Psoas muscle (tissue), 8 donors: ENCODE data around the gene VGLL4. TPM values are rescaled to one million over a fixed set of nuclear protein-coding genes. Genes with fewer than 3 reads are reported as not detected.
"Not testable (repeated sequence)": the region's sequence is repeated elsewhere in the genome, so short reads cannot be mapped to it uniquely, and the experiment has no call there.

Experiments
- ATAC-seq, 4 donors: fragments of 200-7000 bp; cut with Tn5 transposase; one replicate each; pipeline ENCODE4 v1.9.1; 2020; ENCODE audit warnings: moderate library complexity in 3 of 4, mild to moderate bottlenecking in 2 of 4
- DNase-seq, 2 donors: peaks; one replicate each; pipeline ENCODE4 v3.0.0-alpha.2; 2020
- H3K27ac ChIP-seq: fragments of 200-600 bp; one replicate; pipeline ENCODE4 v1.8.0; 2022
- H3K27me3 ChIP-seq, 3 donors: fragments of 200-600 bp in 1 of 3; one replicate each; pipeline versions ENCODE4 v1.6.1 to v1.8.0; 2013 to 2022; ENCODE audit warnings: low read length in 2 of 3, mild to moderate bottlenecking in 2 of 3, moderate library complexity in 1 of 3; ENCODE audit not compliant: insufficient read depth in 3 of 3
- H3K36me3 ChIP-seq, 2 donors: fragments of 200-600 bp in 1 of 2; one replicate each; pipeline versions ENCODE4 v1.6.1 to v1.8.0; 2013 to 2022; ENCODE audit warnings: low read depth in 1 of 2, mild to moderate bottlenecking in 1 of 2, moderate library complexity in 1 of 2; ENCODE audit not compliant: insufficient read depth in 1 of 2
- H3K4me1 ChIP-seq: fragments of 200-600 bp; one replicate; pipeline ENCODE4 v1.8.0; 2022
- H3K4me3 ChIP-seq: fragments of 200-600 bp; one replicate; pipeline ENCODE4 v1.8.0; 2022; ENCODE audit warnings: mild to moderate bottlenecking
- H3K9me3 ChIP-seq: fragments of 200-600 bp; one replicate; pipeline ENCODE4 v1.8.0; 2022
- CTCF ChIP-seq: fragments of 200-600 bp; IDR thresholded peaks from one replicate; pipeline ENCODE4 v1.8.0; 2022; ENCODE audit warnings: antibody characterized with exemption
- WGBS, 3 donors: extraction: QIAGEN DNeasy Blood & Tissue Kit; methylation state at CpG; one replicate each; pipeline versions ENCODE4 v1.1.6 to v1.1.7; 2013; 5-methylcytosine and 5-hydroxymethylcytosine counted together
- intact Hi-C, 2 donors: fragments of 100-400 bp; cut with DNase I; formaldehyde crosslinking; loops; one replicate each; pipeline versions ENCODE4 v1.11.0 to v1.14.2; 2022
- polyA plus RNA-seq, 3 donors: library from polyadenylated mRNA; stranded (reverse); fragments of 200-250 nt; gene quantifications; one replicate each; pipeline ENCODE4 v1.2.3, GENCODE V29; 2013
- total RNA-seq, 4 donors: library from RNA; stranded (reverse); fragmentation: NEBNext Ultra II Directional in 2 of 4; extraction: Animal tissue kit (Norgen Biotek cat#: 25700) in 2 of 4; gene quantifications; one replicate each; pipeline versions ENCODE4 v1.2.1 to v1.2.4, GENCODE V29; 2021 to 2023
- donor health status: healthy with polysubstance abuse.
- donor health status: DM: no; HTN: no; CAD: no; lungs with moderate emphysema.
- donor health status: Bipolar disorder and iron deficiency.
- donor health status: healthy.
- donor health status: DM: yes; HTN: yes; CAD: no.
- donor health status: DM: no; HTN: no; CAD: no.
- donor health status: DM: no; HTN: no; CAD: no.
- donor health status: DM: yes; HTN: yes; CAD: no.

The VGLL4 gene
- total and polyA plus RNA-seq, 7 donors: 8.0 to 14.8 (median 11.7) TPM

GRCh38 chr3:11600501-11601282 lies 43.0 kb downstream of the VGLL4 start:
- no peaks in the 10 kb centered on the region for H3K9me3 ChIP-seq
- no peak for TF ChIP-seq CTCF
- no peaks in the 10 kb centered on the region for H3K27me3 ChIP-seq
- H3K4me3 ChIP-seq: peak overlapping the region; percentile 10
- H3K4me1 ChIP-seq: peaks cover 52% of the 10 kb centered on the region
- DNase-seq: peak; percentile 85 to 93
- H3K36me3 ChIP-seq: no peaks in the 10 kb centered on the region
- ATAC-seq: peak; percentile 94 to 99 (median 97)
- intact Hi-C loops: loop anchor here (5.0 kb wide), 2 partner anchors 37 to 42 kb away; partner anchors contain the start of gene VGLL4 (in 1 of the 2)
- peak overlapping the region; percentile 81 for H3K27ac ChIP-seq
- WGBS, 3 donors: 27 to 30% (median 29%) methylated on average over 18 of the region's 18 CpGs

GRCh38 chr3:11596387-11596786 lies 47.3 kb downstream of the VGLL4 start:
- 72 to 85% (median 74%) methylated on average over 7 of the region's 7 CpGs for WGBS, 3 donors
- H3K36me3 ChIP-seq: no peaks in the 10 kb centered on the region
- TF ChIP-seq CTCF: no peak
- H3K4me1 ChIP-seq: peaks cover 59% of the 10 kb centered on the region
- H3K9me3 ChIP-seq: no peaks in the 10 kb centered on the region
- intact Hi-C loops: no loop called here
- peak overlapping the region; percentile 51 for H3K27ac ChIP-seq
- no peaks in the 10 kb centered on the region for H3K27me3 ChIP-seq
- no peak overlapping the region for H3K4me3 ChIP-seq
- DNase-seq: no peak
- no peak for ATAC-seq

GRCh38 chr3:11595024-11595423 lies 48.7 kb downstream of the VGLL4 start:
- WGBS, 3 donors: 96 to 99% (median 97%) methylated on average over 5 of the region's 5 CpGs
- H3K27me3 ChIP-seq, H3K36me3 ChIP-seq, H3K4me3 ChIP-seq, H3K9me3 ChIP-seq, H3K27ac ChIP-seq, intact Hi-C loops, ATAC-seq, DNase-seq: not testable (repeated sequence)
- H3K4me1 ChIP-seq: peaks cover 61% of the 10 kb centered on the region

DNA sequence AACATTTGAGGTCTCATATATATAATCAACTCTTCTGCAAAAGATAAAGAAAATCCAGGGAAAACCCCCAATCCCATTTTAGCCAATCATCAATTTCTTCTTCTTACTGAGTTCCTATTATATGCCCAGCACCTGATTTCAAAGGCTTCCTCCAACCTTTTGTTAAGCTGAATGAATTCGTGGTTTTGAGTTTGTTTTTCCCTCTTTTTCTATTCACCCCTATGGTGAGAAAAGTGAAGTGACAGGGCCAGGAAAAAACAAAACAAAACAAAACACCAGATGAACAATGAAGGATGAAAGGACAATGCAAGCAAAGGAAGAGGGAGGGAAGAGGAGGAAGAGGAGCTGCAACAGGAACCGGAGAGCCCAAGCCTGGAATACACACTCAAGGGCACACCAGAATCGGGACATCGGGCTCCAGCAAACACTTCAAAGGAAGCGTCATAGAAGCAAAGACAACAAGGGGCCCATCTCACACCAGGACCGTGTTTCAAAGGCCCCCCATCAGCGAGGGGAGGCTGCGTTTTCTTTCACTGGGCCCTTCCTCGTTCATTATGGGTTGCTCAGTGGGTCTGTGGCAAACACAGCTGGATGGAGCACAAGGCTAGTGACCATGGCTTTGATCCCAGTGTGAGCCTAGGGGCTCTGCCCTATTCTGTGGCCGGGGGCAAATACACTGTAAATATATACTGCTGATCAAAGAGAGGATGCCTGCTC lies 50.2 kb downstream of the VGLL4 start:
- no peak for TF ChIP-seq CTCF
- intact Hi-C loops: no loop called here
- Histone ChIP-seq H3K36me3 (no peaks in the 10 kb centered on the region), H3K27ac (peak overlapping the region; percentile 81), H3K4me1 (peaks cover 63% of the 10 kb centered on the region), H3K9me3 (no peaks in the 10 kb centered on the region), H3K27me3 (no peaks in the 10 kb centered on the region), H3K4me3 (no peak overlapping the region)
- 54 to 62% (median 55%) methylated on average over 10 of the region's 10 CpGs for WGBS, 3 donors
- DNase-seq: no peak
- no peak for ATAC-seq
